Central memory CD8-positive, alpha-beta T cell (primary cell): Measurements from ENCODE around the gene TCF15.

Experiments
- ATAC-seq: fragments of 150-1000 bp; cut with Tn5 transposase; replicated peaks from 2 replicates; pipeline ENCODE4 v1.10.0; 2022; ENCODE audit warnings: mild to moderate bottlenecking, moderate FRiP score, moderate number of reproducible peaks; ENCODE audit not compliant: poor library complexity, severe bottlenecking; ENCODE audit errors: extremely low read depth
- DNase-seq, 2 donors: peaks; one replicate each; pipeline ENCODE4 v3.0.0; 2021; ENCODE audit warnings: low spot score in 2 of 2
- H3K27ac Mint-ChIP-seq: one replicate; pipeline ENCODE4 v1.8.0; 2022; ENCODE audit warnings: low read depth, mild to moderate bottlenecking, moderate library complexity, mixed read lengths
- H3K27me3 Mint-ChIP-seq: one replicate; pipeline ENCODE4 v1.8.0; 2022; ENCODE audit warnings: mixed read lengths
- H3K36me3 Mint-ChIP-seq: one replicate; pipeline ENCODE4 v1.8.0; 2022; ENCODE audit warnings: mild to moderate bottlenecking, moderate library complexity, mixed read lengths; ENCODE audit not compliant: insufficient read depth
- H3K4me1 Mint-ChIP-seq: one replicate; pipeline ENCODE4 v1.8.0; 2022; ENCODE audit warnings: mixed read lengths
- H3K4me3 Mint-ChIP-seq: one replicate; pipeline ENCODE4 v1.8.0; 2022; ENCODE audit warnings: mild to moderate bottlenecking, moderate library complexity, mixed read lengths
- H3K9me3 Mint-ChIP-seq: one replicate; pipeline ENCODE4 v1.8.0; 2022; ENCODE audit warnings: mixed read lengths

TCF15 gene

DNA sequence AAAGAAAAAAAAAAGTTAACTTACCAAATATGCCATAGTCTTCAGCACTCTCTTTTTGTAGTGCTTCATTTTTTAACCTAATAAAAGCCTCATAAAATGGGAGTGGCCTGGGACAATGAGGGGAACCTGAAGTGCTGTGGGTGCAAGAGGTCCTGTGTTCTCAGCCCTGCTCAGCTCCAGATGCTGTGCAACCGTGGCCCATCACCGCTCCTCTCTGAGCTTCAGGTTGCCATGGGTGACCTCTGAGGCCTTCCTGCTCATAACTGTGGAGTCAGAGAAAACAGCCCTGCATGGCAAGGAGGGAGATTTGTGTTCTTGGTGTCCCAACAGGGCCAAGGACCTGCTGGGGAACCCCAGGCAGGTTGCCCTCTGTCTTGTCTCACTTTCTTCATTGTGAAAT lies 10.0 kb downstream of the TCF15 start:
- DNase-seq, result no peak
- H3K4me3 Mint-ChIP-seq, result no peak overlapping the region
- no peak for ATAC-seq
- H3K36me3 Mint-ChIP-seq, result no peaks in the 10 kb centered on the region
- H3K9me3 Mint-ChIP-seq, result no peaks in the 10 kb centered on the region
- peaks cover 21% of the 10 kb centered on the region for H3K27me3 Mint-ChIP-seq
- no peaks in the 10 kb centered on the region for H3K4me1 Mint-ChIP-seq
- no peak overlapping the region for H3K27ac Mint-ChIP-seq

DNA sequence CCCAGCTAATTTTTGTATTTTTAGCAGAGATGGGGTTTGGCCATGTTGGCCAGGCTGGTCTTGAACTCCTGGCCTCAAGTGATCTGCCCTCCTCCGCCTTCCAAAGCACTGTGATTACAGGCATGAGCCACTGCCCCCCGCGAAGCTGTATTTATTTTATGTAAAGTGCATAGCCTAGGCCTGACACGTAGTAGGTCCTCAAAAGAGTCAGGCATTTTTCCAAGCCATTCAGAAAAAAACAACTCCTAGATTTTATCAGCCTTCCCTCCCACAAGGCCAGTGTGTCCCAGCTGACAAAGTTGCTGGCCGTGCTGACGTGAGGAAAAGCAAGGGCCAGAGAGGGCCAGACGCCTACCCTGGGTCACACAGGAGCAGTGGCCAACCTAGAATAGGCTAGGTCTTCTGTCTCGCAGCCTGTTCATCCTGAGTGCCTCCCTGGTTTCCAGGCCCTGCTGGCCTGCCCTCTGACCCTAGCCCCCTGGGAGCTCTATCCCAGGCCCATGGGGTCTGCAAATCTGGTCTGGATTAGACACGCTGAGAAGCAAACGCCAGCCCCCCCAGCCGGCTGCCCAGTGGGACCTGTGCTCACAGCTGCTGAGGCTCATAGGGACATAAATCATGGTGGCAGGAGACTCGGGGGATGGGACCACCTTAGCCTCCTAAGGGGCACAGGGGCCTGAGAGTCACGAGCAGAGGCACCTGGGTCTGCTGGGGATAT lies 11.8 kb downstream of the TCF15 start:
- Mint-ChIP-seq H3K4me3 (no peak overlapping the region), H3K27me3 (peaks cover 9% of the 10 kb centered on the region), H3K4me1 (no peaks in the 10 kb centered on the region), H3K36me3 (no peaks in the 10 kb centered on the region), H3K27ac (no peak overlapping the region), H3K9me3 (no peaks in the 10 kb centered on the region)
- DNase-seq (no peak), ATAC-seq (no peak)

DNA sequence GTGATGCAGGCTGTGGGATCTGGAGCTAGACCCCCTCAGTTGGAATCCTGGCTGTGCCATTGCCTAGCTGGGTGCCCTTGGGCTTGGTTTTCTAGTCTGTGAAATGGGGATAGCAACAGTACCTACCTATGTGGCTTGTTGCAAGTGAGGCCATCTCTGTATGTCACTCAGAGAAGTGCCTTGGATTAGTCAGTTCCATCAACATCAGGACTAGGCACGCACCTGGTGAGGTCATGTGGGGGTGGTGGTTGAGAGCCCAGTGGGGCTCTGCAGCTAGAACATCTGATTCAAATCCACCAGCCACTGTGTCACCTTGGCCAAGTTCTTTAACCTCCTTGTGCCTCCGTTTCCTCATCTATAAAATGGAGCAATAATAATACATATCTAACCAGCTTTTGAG lies 12.5 kb downstream of the TCF15 start:
- Mint-ChIP-seq H3K27ac (no peak overlapping the region), H3K36me3 (no peaks in the 10 kb centered on the region), H3K27me3 (peaks cover 12% of the 10 kb centered on the region), H3K4me1 (no peaks in the 10 kb centered on the region), H3K9me3 (no peaks in the 10 kb centered on the region), H3K4me3 (no peak overlapping the region)
- ATAC-seq, result no peak
- DNase-seq, result no peak

- H3K36me3 Mint-ChIP-seq, result no peaks in the 10 kb centered on the region
- no peaks in the 10 kb centered on the region for H3K4me1 Mint-ChIP-seq
- H3K27ac Mint-ChIP-seq, result no peak overlapping the region
- peaks cover 26% of the 10 kb centered on the region for H3K27me3 Mint-ChIP-seq
- no peak overlapping the region for H3K4me3 Mint-ChIP-seq
- no peaks in the 10 kb centered on the region for H3K9me3 Mint-ChIP-seq
- no peak for ATAC-seq
- no peak for DNase-seq
Observed at GRCh38 chr20:595330-596308, 14.5 kb downstream of the TCF15 start.

- no peak overlapping the region for H3K27ac Mint-ChIP-seq
Observed at GRCh38 chr20:592506-592905, 17.6 kb downstream of the TCF15 start.

DNA sequence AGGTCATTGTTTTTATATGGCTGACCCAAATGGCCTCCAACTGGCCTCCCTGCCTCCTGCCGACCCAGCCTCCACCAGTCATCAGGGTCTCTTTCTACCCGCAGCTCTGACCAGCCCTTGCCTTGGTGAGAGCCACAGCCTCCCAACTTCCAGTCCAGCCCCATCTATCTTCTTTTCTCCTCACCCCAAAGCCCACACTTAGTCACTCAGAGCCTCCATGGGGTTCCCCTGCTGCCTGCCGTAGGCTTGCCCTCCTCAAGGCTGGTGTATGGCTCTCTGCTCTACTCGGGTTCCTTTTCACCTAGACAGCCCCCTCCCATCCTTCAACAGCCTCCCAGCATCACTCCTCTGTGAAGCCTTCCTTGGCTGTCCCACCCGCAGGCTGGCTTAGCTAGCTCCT lies 18.2 kb downstream of the TCF15 start:
- Mint-ChIP-seq H3K36me3 (no peaks in the 10 kb centered on the region), H3K27me3 (peaks cover 27% of the 10 kb centered on the region), H3K27ac (no peak overlapping the region), H3K4me3 (no peak overlapping the region), H3K9me3 (no peaks in the 10 kb centered on the region), H3K4me1 (no peaks in the 10 kb centered on the region)
- DNase-seq (no peak), ATAC-seq (no peak)

More at GRCh38 chr20:592506-592905, 17.6 kb downstream of the TCF15 start:
- H3K4me3 Mint-ChIP-seq, result no peak overlapping the region
- H3K36me3 Mint-ChIP-seq, result no peaks in the 10 kb centered on the region
- no peaks in the 10 kb centered on the region for H3K4me1 Mint-ChIP-seq
- ATAC-seq (no peak), DNase-seq (no peak)
- H3K9me3 Mint-ChIP-seq, result no peaks in the 10 kb centered on the region
- H3K27me3 Mint-ChIP-seq, result peaks cover 27% of the 10 kb centered on the region

- peaks cover 27% of the 10 kb centered on the region for H3K27me3 Mint-ChIP-seq
- H3K4me3 Mint-ChIP-seq, result no peak overlapping the region
- no peak overlapping the region for H3K27ac Mint-ChIP-seq
- DNase-seq (no peak), ATAC-seq (no peak)
- no peaks in the 10 kb centered on the region for H3K9me3 Mint-ChIP-seq
- peaks cover 1% of the 10 kb centered on the region for H3K36me3 Mint-ChIP-seq
- no peaks in the 10 kb centered on the region for H3K4me1 Mint-ChIP-seq
Observed at GRCh38 chr20:588932-589672, 21.0 kb downstream of the TCF15 start.

DNA sequence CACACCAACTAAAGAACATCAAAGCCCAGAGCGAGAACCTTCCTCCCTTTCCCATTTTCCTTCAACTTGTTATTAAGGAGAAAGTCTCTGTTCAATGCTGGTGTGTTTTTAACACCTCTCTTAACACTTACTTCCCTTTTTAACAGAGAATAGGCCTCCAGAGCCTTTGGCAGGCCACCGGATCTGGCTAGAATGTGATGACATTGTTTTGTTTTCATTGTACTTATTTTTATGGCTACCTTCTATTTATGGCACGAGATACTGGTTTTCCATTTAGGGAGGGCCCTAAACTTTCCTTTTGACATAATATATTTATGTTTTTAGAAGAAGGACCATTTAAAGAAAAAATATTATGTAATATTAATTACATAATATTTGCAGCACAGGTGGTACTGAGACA lies 21.6 kb downstream of the TCF15 start:
- no peak for ATAC-seq
- DNase-seq, result no peak
- Mint-ChIP-seq H3K4me3 (no peak overlapping the region), H3K27me3 (peaks cover 27% of the 10 kb centered on the region), H3K9me3 (no peaks in the 10 kb centered on the region), H3K4me1 (no peaks in the 10 kb centered on the region), H3K36me3 (peaks cover 1% of the 10 kb centered on the region), H3K27ac (no peak overlapping the region)

- no peak for DNase-seq
- Mint-ChIP-seq H3K27me3 (no peaks in the 10 kb centered on the region), H3K27ac (no peak overlapping the region), H3K9me3 (no peaks in the 10 kb centered on the region), H3K4me1 (no peaks in the 10 kb centered on the region), H3K4me3 (no peak overlapping the region), H3K36me3 (peaks cover 1% of the 10 kb centered on the region)
- no peak for ATAC-seq
Observed at GRCh38 chr20:584971-585301, 25.2 kb downstream of the TCF15 start.

DNA sequence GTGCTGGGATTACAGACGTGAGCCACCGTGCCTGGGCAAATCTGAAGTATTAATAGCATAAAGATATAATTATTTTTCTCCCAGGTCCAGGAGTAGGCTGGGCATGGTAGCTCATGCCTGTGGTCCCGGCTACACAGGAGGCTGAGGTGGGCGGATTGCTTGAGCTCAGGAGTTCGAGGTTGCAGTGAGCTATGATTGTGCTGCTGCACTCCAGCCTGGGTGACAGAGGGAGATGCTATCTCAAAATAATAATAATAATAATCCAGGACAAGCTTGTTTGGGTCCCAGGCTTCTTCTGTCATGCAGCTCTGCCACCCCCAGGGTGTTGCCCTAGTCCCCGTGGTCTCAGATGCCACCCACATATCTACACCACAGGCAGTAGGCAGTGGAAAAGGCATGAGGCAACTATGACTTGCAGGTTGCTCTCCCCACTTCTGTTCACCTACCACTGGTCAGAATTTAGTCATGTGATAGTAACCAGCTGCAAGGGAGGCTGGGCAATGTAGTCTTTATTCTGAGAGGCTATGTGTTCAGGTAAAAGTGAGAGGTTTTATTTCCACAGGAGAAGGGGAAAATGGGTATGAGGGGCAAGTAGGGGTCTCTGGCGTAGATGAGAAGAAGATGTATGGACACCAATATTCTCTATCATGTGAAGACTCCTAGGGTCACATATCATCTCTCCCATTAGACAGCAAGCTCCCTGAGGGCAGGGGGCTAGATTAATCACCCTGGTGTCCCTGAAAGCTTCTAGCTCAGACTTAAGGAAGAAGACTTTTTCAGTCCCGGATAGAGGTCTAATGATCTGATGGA lies 25.7 kb downstream of the TCF15 start:
- no peaks in the 10 kb centered on the region for H3K4me1 Mint-ChIP-seq
- ATAC-seq, result no peak
- H3K4me3 Mint-ChIP-seq, result no peak overlapping the region
- H3K27ac Mint-ChIP-seq, result no peak overlapping the region
- H3K9me3 Mint-ChIP-seq, result no peaks in the 10 kb centered on the region
- H3K27me3 Mint-ChIP-seq, result no peaks in the 10 kb centered on the region
- DNase-seq, result no peak
- H3K36me3 Mint-ChIP-seq, result peaks cover 1% of the 10 kb centered on the region

GRCh38 chr20:582204-582603 lies 27.9 kb downstream of the TCF15 start:
- peaks cover 1% of the 10 kb centered on the region for H3K36me3 Mint-ChIP-seq
- ATAC-seq (no peak), DNase-seq (no peak)
- no peaks in the 10 kb centered on the region for H3K9me3 Mint-ChIP-seq
- no peak overlapping the region for H3K4me3 Mint-ChIP-seq
- no peaks in the 10 kb centered on the region for H3K4me1 Mint-ChIP-seq
- H3K27ac Mint-ChIP-seq, result no peak overlapping the region
- H3K27me3 Mint-ChIP-seq, result no peaks in the 10 kb centered on the region
